ENCODE results near the gene GPN2. TPM values are rescaled to one million over a fixed set of nuclear protein-coding genes. Genes with fewer than 3 reads are reported as not detected.

GPN2 gene
- total and polyA plus RNA-seq, 2 donors (not counting 1 experiment from before 2014, with no cell fraction given), result 12.2 to 21.5 TPM

- TF ChIP-seq CTCF (conservative IDR thresholded peaks at IDR 0.05 in 1 of 2, IDR thresholded peaks at IDR 0.05 in 1 of 2; ENCODE audit: low read depth in 1 of 2, low read length in 2 of 2) (no peak), EZH2 (IDR thresholded peaks at IDR 0.05; ENCODE audit: low read length, missing control alignments) (no peak)
- Histone ChIP-seq H4K20me1 (ENCODE audit: control insufficient read depth, extremely low read depth, insufficient read depth, low read length) (no peaks in the 10 kb centered on the region), H3K79me2 (ENCODE audit: control insufficient read depth, insufficient read depth, low read length) (no peaks in the 10 kb centered on the region), H3K9me3 (ENCODE audit: control insufficient read depth, insufficient read depth, low read depth, low read length) (no peaks in the 10 kb centered on the region), H3K27ac (ENCODE audit: insufficient read depth, low read length) (no peak overlapping the region), H2AFZ (ENCODE audit: low read length) (no peak overlapping the region), H3K4me3 (replicated peaks in 1 of 4; ENCODE audit: control extremely low read depth in 1 of 4, insufficient read depth in 1 of 4, low read depth in 3 of 4, low read length in 4 of 4) (no peak overlapping the region), H3K36me3 (ENCODE audit: control insufficient read depth, insufficient read depth, low read length) (no peaks in the 10 kb centered on the region), H3K4me2 (ENCODE audit: extremely low read depth, insufficient read depth, low read length) (no peak overlapping the region), H3K27me3 (ENCODE audit: control insufficient read depth, insufficient read depth, low read length) (no peaks in the 10 kb centered on the region), H3K9ac (ENCODE audit: insufficient read depth, low read length) (no peak overlapping the region), H3K4me1 (ENCODE audit: control insufficient read depth, extremely low read depth, insufficient read depth, low read length) (peaks cover 7% of the 10 kb centered on the region)
- no peak for DNase-seq (ENCODE audit: low read depth in 2 of 2)
These were observed 28.1 kb downstream of the GPN2 start for GRCh38 chr1:26861889-26862378.

GRCh38 chr1:26861286-26861701 lies 28.8 kb downstream of the GPN2 start:
- no peak overlapping the region for H3K27ac ChIP-seq (ENCODE audit: insufficient read depth, low read length)
- TF ChIP-seq EZH2 (IDR thresholded peaks at IDR 0.05; ENCODE audit: low read length, missing control alignments) (no peak), CTCF (conservative IDR thresholded peaks at IDR 0.05 in 1 of 2, IDR thresholded peaks at IDR 0.05 in 1 of 2; ENCODE audit: low read depth in 1 of 2, low read length in 2 of 2) (peak; percentile 26 to 27)
- H2AFZ ChIP-seq (ENCODE audit: low read length), result no peak overlapping the region
- H3K79me2 ChIP-seq (ENCODE audit: control insufficient read depth, insufficient read depth, low read length), result no peaks in the 10 kb centered on the region
- no peaks in the 10 kb centered on the region for H3K9me3 ChIP-seq (ENCODE audit: control insufficient read depth, insufficient read depth, low read depth, low read length)
- H3K9ac ChIP-seq (ENCODE audit: insufficient read depth, low read length), result no peak overlapping the region
- H3K27me3 ChIP-seq (ENCODE audit: control insufficient read depth, insufficient read depth, low read length), result no peaks in the 10 kb centered on the region
- no peak overlapping the region for H3K4me2 ChIP-seq (ENCODE audit: extremely low read depth, insufficient read depth, low read length)
- H3K36me3 ChIP-seq (ENCODE audit: control insufficient read depth, insufficient read depth, low read length), result no peaks in the 10 kb centered on the region
- H4K20me1 ChIP-seq (ENCODE audit: control insufficient read depth, extremely low read depth, insufficient read depth, low read length), result no peaks in the 10 kb centered on the region
- H3K4me3 ChIP-seq (replicated peaks in 1 of 4; ENCODE audit: control extremely low read depth in 1 of 4, insufficient read depth in 1 of 4, low read depth in 3 of 4, low read length in 4 of 4), result no peak overlapping the region
- peaks cover 7% of the 10 kb centered on the region for H3K4me1 ChIP-seq (ENCODE audit: control insufficient read depth, extremely low read depth, insufficient read depth, low read length)
- peak; percentile 14 to 28 for DNase-seq (ENCODE audit: low read depth in 2 of 2)

- no peak overlapping the region for H3K9ac ChIP-seq (ENCODE audit: insufficient read depth, low read length)
- no peak overlapping the region for H2AFZ ChIP-seq (ENCODE audit: low read length)
- H3K27ac ChIP-seq (ENCODE audit: insufficient read depth, low read length), result no peak overlapping the region
- H3K9me3 ChIP-seq (ENCODE audit: control insufficient read depth, insufficient read depth, low read depth, low read length), result no peaks in the 10 kb centered on the region
- DNase-seq (ENCODE audit: low read depth in 2 of 2), result no peak
- peaks cover 1% of the 10 kb centered on the region for H3K36me3 ChIP-seq (ENCODE audit: control insufficient read depth, insufficient read depth, low read length)
- H3K79me2 ChIP-seq (ENCODE audit: control insufficient read depth, insufficient read depth, low read length), result no peaks in the 10 kb centered on the region
- no peak overlapping the region for H3K4me2 ChIP-seq (ENCODE audit: extremely low read depth, insufficient read depth, low read length)
- no peaks in the 10 kb centered on the region for H3K27me3 ChIP-seq (ENCODE audit: control insufficient read depth, insufficient read depth, low read length)
- TF ChIP-seq EZH2 (IDR thresholded peaks at IDR 0.05; ENCODE audit: low read length, missing control alignments) (no peak), CTCF (conservative IDR thresholded peaks at IDR 0.05 in 1 of 2, IDR thresholded peaks at IDR 0.05 in 1 of 2; ENCODE audit: low read depth in 1 of 2, low read length in 2 of 2) (no peak)
- H4K20me1 ChIP-seq (ENCODE audit: control insufficient read depth, extremely low read depth, insufficient read depth, low read length), result no peaks in the 10 kb centered on the region
- peaks cover 2% of the 10 kb centered on the region for H3K4me1 ChIP-seq (ENCODE audit: control insufficient read depth, extremely low read depth, insufficient read depth, low read length)
- no peak overlapping the region for H3K4me3 ChIP-seq (replicated peaks in 1 of 4; ENCODE audit: control extremely low read depth in 1 of 4, insufficient read depth in 1 of 4, low read depth in 3 of 4, low read length in 4 of 4)
These were observed 31.0 kb downstream of the GPN2 start for GRCh38 chr1:26858891-26859640.

Measured in fibroblast of lung (primary cell).